MCF 10A (cell line): ENCODE data around the gene RANBP6. TPM values are rescaled to one million over a fixed set of nuclear protein-coding genes. Genes with fewer than 3 reads are reported as not detected.

Experiments used
- BruUV-seq: library from RNA; stranded (reverse); fragments of 400-500 nt; replicated peaks from 2 replicates; lab custom pipeline; 2021; lab: Mats Ljungman, UMichigan
- CTCF ChIA-PET: fragments of 300-600 bp; sonication (Branson Sonifier 250); formaldehyde crosslinking; extraction: SDS; loops from one replicate; lab custom pipeline; 2021; ENCODE audit warnings: antibody characterized with exemption, inconsistent platforms; lab: Yijun Ruan, JAX
- POLR2A ChIA-PET: fragments of 300-600, 350-650 bp; sonication (Branson Sonifier 250); formaldehyde crosslinking; extraction: SDS; loops from one replicate; lab custom pipeline; 2020; ENCODE audit warnings: antibody characterized with exemption, inconsistent platforms; lab: Yijun Ruan, JAX
- DNase-seq: peaks from one replicate; pipeline ENCODE4 v3.0.0-alpha.2; 2018; ENCODE audit not compliant: unreplicated experiment
- H3K27ac Mint-ChIP-seq: one replicate; pipeline ENCODE4 v1.8.0; 2022; ENCODE audit warnings: mild to moderate bottlenecking, low read depth, mixed read lengths; ENCODE audit not compliant: unreplicated experiment
- H3K27me3 Mint-ChIP-seq: one replicate; pipeline ENCODE4 v1.8.0; 2022; ENCODE audit warnings: mixed read lengths; ENCODE audit not compliant: insufficient read depth, unreplicated experiment
- H3K36me3 Mint-ChIP-seq: one replicate; pipeline ENCODE4 v1.8.0; 2022; ENCODE audit warnings: mild to moderate bottlenecking, moderate library complexity, mixed read lengths; ENCODE audit not compliant: insufficient read depth, unreplicated experiment
- H3K4me1 Mint-ChIP-seq: one replicate; pipeline ENCODE4 v1.8.0; 2022; ENCODE audit warnings: mixed read lengths; ENCODE audit not compliant: insufficient read depth, unreplicated experiment
- H3K4me3 Mint-ChIP-seq: one replicate; pipeline ENCODE4 v1.8.0; 2022; ENCODE audit warnings: mild to moderate bottlenecking, moderate library complexity, mixed read lengths; ENCODE audit not compliant: unreplicated experiment
- H3K9me3 Mint-ChIP-seq: one replicate; pipeline ENCODE4 v1.8.0; 2022; ENCODE audit warnings: mixed read lengths; ENCODE audit not compliant: unreplicated experiment
- CTCF ChIP-seq: fragments of 200-600 bp; IDR thresholded peaks from one replicate; pipeline ENCODE4 v1.8.0; 2022; ENCODE audit warnings: antibody characterized with exemption, mild to moderate bottlenecking; ENCODE audit not compliant: unreplicated experiment
- intact Hi-C: fragments of 100-400 bp; cut with micrococcal nuclease; formaldehyde crosslinking; loops from 2 replicates; pipeline ENCODE4 v1.14.1; 2022
- total RNA-seq: library from RNA; stranded (reverse); gene quantifications from 2 replicates; pipeline ENCODE4 v1.2.3, GENCODE V29; 2022

The RANBP6 gene
- total RNA-seq, 1 experiment from 2014 or later: 13.9 TPM

GRCh38 chr9:6054280-6055099, 39.1 kb upstream of the RANBP6 start:
- Mint-ChIP-seq H3K9me3 (no peaks in the 10 kb centered on the region), H3K27ac (no peak overlapping the region), H3K4me1 (peaks cover 11% of the 10 kb centered on the region), H3K27me3 (no peaks in the 10 kb centered on the region), H3K36me3 (no peaks in the 10 kb centered on the region), H3K4me3 (no peak overlapping the region)
- peak; percentile 60 for TF ChIP-seq CTCF
- CTCF ChIA-PET: interaction anchor here (0.5 to 8.0 kb wide), 45 partner anchors 8 to 1079 kb away, joined by 3 to 141 read pairs (median 4); partner anchors contain the start of genes RANBP6 and TPD52L3
- intact Hi-C loops: loop anchor here (1.0 to 10.0 kb wide), 6 partner anchors 53 to 610 kb away; no protein-coding TSS in a partner anchor
- DNase-seq: peak; percentile 76
- no TSS peak for BruUV-seq
- POLR2A ChIA-PET: interaction anchor here (0.6 to 4.0 kb wide), 6 partner anchors 39 to 256 kb away, joined by 3 to 16 read pairs (median 6); partner anchors contain the start of gene RANBP6

GRCh38 chr9:6052293-6052919, 37.0 kb upstream of the RANBP6 start:
- intact Hi-C loops: loop anchor here (10.0 kb wide), 1 partner anchor 612 kb away; no protein-coding TSS in a partner anchor
- peaks cover 11% of the 10 kb centered on the region for H3K4me1 Mint-ChIP-seq
- POLR2A ChIA-PET: interaction anchor here (0.6 to 4.0 kb wide), 3 partner anchors 37 to 1682 kb away, joined by 3 to 16 read pairs (median 12); partner anchors contain the start of gene RANBP6
- no TSS peak for BruUV-seq
- H3K27me3 Mint-ChIP-seq: no peaks in the 10 kb centered on the region
- CTCF ChIA-PET: interaction anchor here (1.1 to 8.0 kb wide), 4 partner anchors 20 to 253 kb away, joined by 3 to 141 read pairs (median 40); no protein-coding TSS in a partner anchor
- no peak for TF ChIP-seq CTCF
- no peak overlapping the region for H3K27ac Mint-ChIP-seq
- no peak overlapping the region for H3K4me3 Mint-ChIP-seq
- H3K36me3 Mint-ChIP-seq: no peaks in the 10 kb centered on the region
- DNase-seq: no peak
- H3K9me3 Mint-ChIP-seq: no peaks in the 10 kb centered on the region

GRCh38 chr9:6051511-6051950, 36.1 kb upstream of the RANBP6 start:
- Mint-ChIP-seq H3K36me3 (no peaks in the 10 kb centered on the region), H3K4me1 (peaks cover 11% of the 10 kb centered on the region), H3K27me3 (no peaks in the 10 kb centered on the region), H3K27ac (no peak overlapping the region), H3K9me3 (no peaks in the 10 kb centered on the region), H3K4me3 (no peak overlapping the region)
- DNase-seq: no peak
- no peak for TF ChIP-seq CTCF
- ChIA-PET CTCF (interaction anchor here (0.6 to 8.0 kb wide), 4 partner anchors 32 to 254 kb away, joined by 3 to 141 read pairs (median 6); no protein-coding TSS in a partner anchor), POLR2A (interaction anchor here (4.0 kb wide), 1 partner anchor 36 kb away, joined by 16 read pairs; the partner anchor contains the start of gene RANBP6)
- no TSS peak for BruUV-seq
- intact Hi-C loops: loop anchor here (10.0 kb wide), 1 partner anchor 613 kb away; no protein-coding TSS in a partner anchor
